Measurements from ENCODE around the gene CIT.

The CIT gene

GRCh38 chr12:119803381-119803791 is 73.7 kb downstream of the CIT start:
- DNase-seq (ENCODE audit: low read depth in 2 of 2): no peak

- no peak for DNase-seq (ENCODE audit: low read depth in 2 of 2)
Observed at GRCh38 chr12:119802472-119802871, 74.6 kb downstream of the CIT start.

- no peak for DNase-seq (ENCODE audit: low read depth in 2 of 2)
Observed at GRCh38 chr12:119797090-119797489, 80.0 kb downstream of the CIT start.

GRCh38 chr12:119796292-119796691 is 80.8 kb downstream of the CIT start:
- DNase-seq (ENCODE audit: low read depth in 2 of 2): no peak

- DNase-seq (ENCODE audit: low read depth in 2 of 2): no peak
Observed at GRCh38 chr12:119791453-119791852, 85.7 kb downstream of the CIT start.

- DNase-seq (ENCODE audit: low read depth in 2 of 2): no peak
Observed at GRCh38 chr12:119788786-119789185, 88.3 kb downstream of the CIT start.

GRCh38 chr12:119786539-119786938 is 90.6 kb downstream of the CIT start:
- no peak for DNase-seq (ENCODE audit: low read depth in 2 of 2)

- no peak for DNase-seq (ENCODE audit: low read depth in 2 of 2)
Observed at GRCh38 chr12:119784673-119785072, 92.4 kb downstream of the CIT start.

- no peak for DNase-seq (ENCODE audit: low read depth in 2 of 2)
Observed at GRCh38 chr12:119783787-119784186, 93.3 kb downstream of the CIT start.

GRCh38 chr12:119781804-119782203 is 95.3 kb downstream of the CIT start:
- no peak for DNase-seq (ENCODE audit: low read depth in 2 of 2)

- DNase-seq (ENCODE audit: low read depth in 2 of 2): no peak
Observed at GRCh38 chr12:119780786-119781434, 96.2 kb downstream of the CIT start.

GRCh38 chr12:119775246-119775895 is 101.7 kb downstream of the CIT start:
- no peak for DNase-seq (ENCODE audit: low read depth in 2 of 2)

- DNase-seq (ENCODE audit: low read depth in 2 of 2): no peak
Observed at GRCh38 chr12:119772431-119772830, 104.7 kb downstream of the CIT start.

GRCh38 chr12:119770146-119770545 is 107.0 kb downstream of the CIT start:
- DNase-seq (ENCODE audit: low read depth in 2 of 2): no peak

GRCh38 chr12:119762619-119763018 is 114.5 kb downstream of the CIT start:
- DNase-seq (ENCODE audit: low read depth in 2 of 2): no peak

GRCh38 chr12:119758722-119759121 is 118.4 kb downstream of the CIT start:
- DNase-seq (ENCODE audit: low read depth in 2 of 2): no peak

GRCh38 chr12:119758234-119758633 is 118.9 kb downstream of the CIT start:
- no peak for DNase-seq (ENCODE audit: low read depth in 2 of 2)

GRCh38 chr12:119751961-119752360 is 125.2 kb downstream of the CIT start:
- no peak for DNase-seq (ENCODE audit: low read depth in 2 of 2)

GRCh38 chr12:119749666-119750065 is 127.5 kb downstream of the CIT start:
- DNase-seq (ENCODE audit: low read depth in 2 of 2): no peak

GRCh38 chr12:119748497-119748896 is 128.6 kb downstream of the CIT start:
- DNase-seq (ENCODE audit: low read depth in 2 of 2): no peak

GRCh38 chr12:119746169-119746568 is 131.0 kb downstream of the CIT start:
- no peak for DNase-seq (ENCODE audit: low read depth in 2 of 2)

GRCh38 chr12:119744900-119745606 is 132.1 kb downstream of the CIT start:
- DNase-seq (ENCODE audit: low read depth in 2 of 2): no peak

GRCh38 chr12:119742700-119743099 is 134.4 kb downstream of the CIT start:
- DNase-seq (ENCODE audit: low read depth in 2 of 2): no peak

Data from stimulated activated CD4-positive, alpha-beta T cell treated with anti-CD3 and anti-CD28 coated beads, Interleukin-1b, Interleukin-23, amount 100 ng/mL, for 1 hour (primary cell).